ENCODE results near the gene SMIM31.

Gene SMIM31

GRCh38 chr4:164779811-164780216, 25.9 kb downstream of the SMIM31 start:
- no peak overlapping the region for H2BK5ac ChIP-seq (ENCODE audit: low read depth, low read length, poor library complexity, severe bottlenecking)
- H2BK12ac ChIP-seq (ENCODE audit: low read length in 2 of 2) = no peak overlapping the region
- H3K9me3 ChIP-seq (ENCODE audit: control insufficient read depth, low read length) = no peaks in the 10 kb centered on the region
- no peaks in the 10 kb centered on the region for H3K36me3 ChIP-seq (ENCODE audit: control insufficient read depth in 1 of 2, insufficient read depth in 2 of 2, low read depth in 1 of 2, low read length in 2 of 2)
- H3K14ac ChIP-seq (ENCODE audit: low read length in 2 of 2) = no peak overlapping the region
- H2BK120ac ChIP-seq (ENCODE audit: low read depth, low read length) = no peak overlapping the region
- peak; percentile 43 for DNase-seq
- H2AFZ ChIP-seq (ENCODE audit: low read depth, low read length) = no peak overlapping the region
- no peak overlapping the region for H3K27ac ChIP-seq (ENCODE audit: low read length, poor library complexity, severe bottlenecking)
- no peak overlapping the region for H2BK15ac ChIP-seq (ENCODE audit: low read depth, poor library complexity, severe bottlenecking)
- peaks cover 0 to 3% of the 10 kb centered on the region in 2 experiments for H3K27me3 ChIP-seq (ENCODE audit: control insufficient read depth in 1 of 2, insufficient read depth in 1 of 2, low read length in 2 of 2)
- no peak overlapping the region for H4K8ac ChIP-seq (ENCODE audit: low read length)
- H3K4me1 ChIP-seq (ENCODE audit: control insufficient read depth, insufficient read depth, low read depth, low read length) = peaks cover 4% of the 10 kb centered on the region
- H3K4me2 ChIP-seq (ENCODE audit: low read length, poor library complexity, severe bottlenecking) = no peak overlapping the region
- H3K4ac ChIP-seq (ENCODE audit: low read depth in 1 of 2, low read length in 2 of 2) = no peak overlapping the region
- H3K18ac ChIP-seq (ENCODE audit: low read depth in 1 of 2, low read length in 2 of 2) = no peak overlapping the region
- H4K91ac ChIP-seq (ENCODE audit: low read length) = no peak overlapping the region
- WGBS = 56% methylated on average over 7 of the region's 7 CpGs
- H3K4me3 ChIP-seq (ENCODE audit: insufficient read depth in 1 of 2, low read depth in 1 of 2, low read length in 2 of 2) = no peak overlapping the region
- H3K9ac ChIP-seq (ENCODE audit: low read length) = no peak overlapping the region
- no peak overlapping the region for H3K23ac ChIP-seq (ENCODE audit: low read length in 2 of 2)
- no peaks in the 10 kb centered on the region for H3K79me1 ChIP-seq (replicated peaks; ENCODE audit: low read length, poor library complexity, severe bottlenecking)
- H2AK5ac ChIP-seq (ENCODE audit: low read length, severe bottlenecking) = no peak overlapping the region

- Histone ChIP-seq H3K4me2 (ENCODE audit: low read length, poor library complexity, severe bottlenecking) (no peak overlapping the region), H4K91ac (ENCODE audit: low read length) (no peak overlapping the region), H2BK12ac (ENCODE audit: low read length in 2 of 2) (no peak overlapping the region), H2AK5ac (ENCODE audit: low read length, severe bottlenecking) (no peak overlapping the region), H3K4me1 (ENCODE audit: control insufficient read depth, insufficient read depth, low read depth, low read length) (peaks cover 4% of the 10 kb centered on the region), H3K4ac (ENCODE audit: low read depth in 1 of 2, low read length in 2 of 2) (no peak overlapping the region), H2BK5ac (ENCODE audit: low read depth, low read length, poor library complexity, severe bottlenecking) (no peak overlapping the region), H2BK15ac (ENCODE audit: low read depth, poor library complexity, severe bottlenecking) (no peak overlapping the region), H3K9me3 (ENCODE audit: control insufficient read depth, low read length) (no peaks in the 10 kb centered on the region), H2AFZ (ENCODE audit: low read depth, low read length) (no peak overlapping the region), H3K14ac (ENCODE audit: low read length in 2 of 2) (no peak overlapping the region), H2BK120ac (ENCODE audit: low read depth, low read length) (no peak overlapping the region), H3K9ac (ENCODE audit: low read length) (no peak overlapping the region), H3K4me3 (ENCODE audit: insufficient read depth in 1 of 2, low read depth in 1 of 2, low read length in 2 of 2) (no peak overlapping the region), H3K18ac (ENCODE audit: low read depth in 1 of 2, low read length in 2 of 2) (no peak overlapping the region), H3K27me3 (ENCODE audit: control insufficient read depth in 1 of 2, insufficient read depth in 1 of 2, low read length in 2 of 2) (peaks cover 0 to 3% of the 10 kb centered on the region in 2 experiments), H3K79me1 (replicated peaks; ENCODE audit: low read length, poor library complexity, severe bottlenecking) (no peaks in the 10 kb centered on the region), H3K36me3 (ENCODE audit: control insufficient read depth in 1 of 2, insufficient read depth in 2 of 2, low read depth in 1 of 2, low read length in 2 of 2) (no peaks in the 10 kb centered on the region), H3K27ac (ENCODE audit: low read length, poor library complexity, severe bottlenecking) (no peak overlapping the region), H4K8ac (ENCODE audit: low read length) (no peak overlapping the region), H3K23ac (ENCODE audit: low read length in 2 of 2) (no peak overlapping the region)
- 92% methylated on average over 3 of the region's 3 CpGs for WGBS
- no peak for DNase-seq
Measured at GRCh38 chr4:164780839-164781238, 26.9 kb downstream of the SMIM31 start.

GRCh38 chr4:164783976-164784375, 30.0 kb downstream of the SMIM31 start:
- H2BK12ac ChIP-seq (ENCODE audit: low read length in 2 of 2) = no peak overlapping the region
- H3K79me1 ChIP-seq (replicated peaks; ENCODE audit: low read length, poor library complexity, severe bottlenecking) = no peaks in the 10 kb centered on the region
- H3K4me1 ChIP-seq (ENCODE audit: control insufficient read depth, insufficient read depth, low read depth, low read length) = peaks cover 4% of the 10 kb centered on the region
- H4K91ac ChIP-seq (ENCODE audit: low read length) = no peak overlapping the region
- no peaks in the 10 kb centered on the region for H3K27me3 ChIP-seq (ENCODE audit: control insufficient read depth in 1 of 2, insufficient read depth in 1 of 2, low read length in 2 of 2)
- H3K9me3 ChIP-seq (ENCODE audit: control insufficient read depth, low read length) = no peaks in the 10 kb centered on the region
- H3K4me3 ChIP-seq (ENCODE audit: insufficient read depth in 1 of 2, low read depth in 1 of 2, low read length in 2 of 2) = no peak overlapping the region
- H3K9ac ChIP-seq (ENCODE audit: low read length) = no peak overlapping the region
- no peak overlapping the region for H2BK5ac ChIP-seq (ENCODE audit: low read depth, low read length, poor library complexity, severe bottlenecking)
- no peak overlapping the region for H3K4ac ChIP-seq (ENCODE audit: low read depth in 1 of 2, low read length in 2 of 2)
- no peak overlapping the region for H4K8ac ChIP-seq (ENCODE audit: low read length)
- no peak overlapping the region for H2AFZ ChIP-seq (ENCODE audit: low read depth, low read length)
- no peak for DNase-seq
- no peak overlapping the region for H2BK120ac ChIP-seq (ENCODE audit: low read depth, low read length)
- no peak overlapping the region for H3K18ac ChIP-seq (ENCODE audit: low read depth in 1 of 2, low read length in 2 of 2)
- H3K23ac ChIP-seq (ENCODE audit: low read length in 2 of 2) = no peak overlapping the region
- H3K27ac ChIP-seq (ENCODE audit: low read length, poor library complexity, severe bottlenecking) = no peak overlapping the region
- H3K14ac ChIP-seq (ENCODE audit: low read length in 2 of 2) = no peak overlapping the region
- H3K4me2 ChIP-seq (ENCODE audit: low read length, poor library complexity, severe bottlenecking) = no peak overlapping the region
- H2AK5ac ChIP-seq (ENCODE audit: low read length, severe bottlenecking) = no peak overlapping the region
- WGBS = 79% methylated on average over 3 of the region's 6 CpGs
- H3K36me3 ChIP-seq (ENCODE audit: control insufficient read depth in 1 of 2, insufficient read depth in 2 of 2, low read depth in 1 of 2, low read length in 2 of 2) = no peaks in the 10 kb centered on the region
- H2BK15ac ChIP-seq (ENCODE audit: low read depth, poor library complexity, severe bottlenecking) = no peak overlapping the region

- DNase-seq = no peak
- H3K27ac ChIP-seq (ENCODE audit: low read length, poor library complexity, severe bottlenecking) = no peak overlapping the region
Measured at GRCh38 chr4:164789047-164789446, 35.1 kb downstream of the SMIM31 start.

More at GRCh38 chr4:164789047-164789446, 35.1 kb downstream of the SMIM31 start:
- Histone ChIP-seq H3K23ac (ENCODE audit: low read length in 2 of 2) (no peak overlapping the region), H3K4me1 (ENCODE audit: control insufficient read depth, insufficient read depth, low read depth, low read length) (no peaks in the 10 kb centered on the region), H3K27me3 (ENCODE audit: control insufficient read depth in 1 of 2, insufficient read depth in 1 of 2, low read length in 2 of 2) (no peaks in the 10 kb centered on the region), H2BK12ac (ENCODE audit: low read length in 2 of 2) (no peak overlapping the region), H3K79me1 (replicated peaks; ENCODE audit: low read length, poor library complexity, severe bottlenecking) (no peaks in the 10 kb centered on the region), H2BK15ac (ENCODE audit: low read depth, poor library complexity, severe bottlenecking) (no peak overlapping the region), H2AK5ac (ENCODE audit: low read length, severe bottlenecking) (no peak overlapping the region), H2BK120ac (ENCODE audit: low read depth, low read length) (no peak overlapping the region), H2AFZ (ENCODE audit: low read depth, low read length) (no peak overlapping the region), H2BK5ac (ENCODE audit: low read depth, low read length, poor library complexity, severe bottlenecking) (no peak overlapping the region), H4K91ac (ENCODE audit: low read length) (no peak overlapping the region), H3K18ac (ENCODE audit: low read depth in 1 of 2, low read length in 2 of 2) (no peak overlapping the region), H3K9ac (ENCODE audit: low read length) (no peak overlapping the region), H3K14ac (ENCODE audit: low read length in 2 of 2) (no peak overlapping the region), H4K8ac (ENCODE audit: low read length) (no peak overlapping the region), H3K4ac (ENCODE audit: low read depth in 1 of 2, low read length in 2 of 2) (no peak overlapping the region), H3K4me2 (ENCODE audit: low read length, poor library complexity, severe bottlenecking) (no peak overlapping the region), H3K9me3 (ENCODE audit: control insufficient read depth, low read length) (no peaks in the 10 kb centered on the region), H3K4me3 (ENCODE audit: insufficient read depth in 1 of 2, low read depth in 1 of 2, low read length in 2 of 2) (no peak overlapping the region), H3K36me3 (ENCODE audit: control insufficient read depth in 1 of 2, insufficient read depth in 2 of 2, low read depth in 1 of 2, low read length in 2 of 2) (no peaks in the 10 kb centered on the region)
- 75% methylated on average over 1 of the region's 1 CpG for WGBS

All from mesenchymal stem cell (in vitro differentiated cells and primary cell).